HG03571 (cell line): ENCODE measurements around the gene KLF3.

Experiments
- ATAC-seq: cut with Tn5 transposase; IDR thresholded peaks from one replicate; pipeline ENCODE4 v1.9.1; 2021; ENCODE audit not compliant: unreplicated experiment

KLF3 gene

GRCh38 chr4:38694330-38694729, 30.3 kb downstream of the KLF3 start:
- ATAC-seq = no peak

GRCh38 chr4:38695809-38696208, 31.8 kb downstream of the KLF3 start:
- no peak for ATAC-seq

GRCh38 chr4:38696697-38697096, 32.7 kb downstream of the KLF3 start:
- no peak for ATAC-seq

- ATAC-seq = no peak
Measured at GRCh38 chr4:38698176-38698575, 34.2 kb downstream of the KLF3 start.

- ATAC-seq = no peak
Measured at GRCh38 chr4:38699112-38699511, 35.1 kb downstream of the KLF3 start.

GRCh38 chr4:38703635-38704034, 39.6 kb downstream of the KLF3 start:
- ATAC-seq = no peak

- ATAC-seq = no peak
Measured at GRCh38 chr4:38704622-38705154, 40.7 kb downstream of the KLF3 start.

- no peak for ATAC-seq
Measured at GRCh38 chr4:38706301-38706700, 42.3 kb downstream of the KLF3 start.

GRCh38 chr4:38710053-38710452, 46.1 kb downstream of the KLF3 start:
- no peak for ATAC-seq

- ATAC-seq = no peak
Measured at GRCh38 chr4:38711066-38711465, 47.1 kb downstream of the KLF3 start.

- no peak for ATAC-seq
Measured at GRCh38 chr4:38715050-38715449, 51.1 kb downstream of the KLF3 start.

GRCh38 chr4:38716256-38716655, 52.3 kb downstream of the KLF3 start:
- no peak for ATAC-seq

GRCh38 chr4:38717604-38718003, 53.6 kb downstream of the KLF3 start:
- no peak for ATAC-seq

- no peak for ATAC-seq
Measured at GRCh38 chr4:38723114-38723513, 59.1 kb downstream of the KLF3 start.

GRCh38 chr4:38723726-38724474, 59.9 kb downstream of the KLF3 start:
- no peak for ATAC-seq

GRCh38 chr4:38724475-38724808, 60.4 kb downstream of the KLF3 start:
- ATAC-seq = no peak

GRCh38 chr4:38728631-38729141, 64.7 kb downstream of the KLF3 start:
- no peak for ATAC-seq

- no peak for ATAC-seq
Measured at GRCh38 chr4:38730493-38730829, 66.5 kb downstream of the KLF3 start.

GRCh38 chr4:38730830-38731646, 67.0 kb downstream of the KLF3 start:
- peak; percentile 78 for ATAC-seq

- ATAC-seq = no peak
Measured at GRCh38 chr4:38733663-38734062, 69.7 kb downstream of the KLF3 start.

- no peak for ATAC-seq
Measured at GRCh38 chr4:38734446-38734845, 70.4 kb downstream of the KLF3 start.

GRCh38 chr4:38734911-38735310, 70.9 kb downstream of the KLF3 start:
- no peak for ATAC-seq
